GM18909 (cell line): ENCODE measurements around the gene CAD.
"Not testable (repeated sequence)": the region's sequence is repeated elsewhere in the genome, so short reads cannot be mapped to it uniquely, and the experiment has no call there.

Experiments
- ATAC-seq: cut with Tn5 transposase; IDR thresholded peaks from one replicate; pipeline ENCODE4 v1.9.1; 2021; ENCODE audit warnings: mild to moderate bottlenecking; ENCODE audit not compliant: unreplicated experiment, poor library complexity

The CAD gene

DNA sequence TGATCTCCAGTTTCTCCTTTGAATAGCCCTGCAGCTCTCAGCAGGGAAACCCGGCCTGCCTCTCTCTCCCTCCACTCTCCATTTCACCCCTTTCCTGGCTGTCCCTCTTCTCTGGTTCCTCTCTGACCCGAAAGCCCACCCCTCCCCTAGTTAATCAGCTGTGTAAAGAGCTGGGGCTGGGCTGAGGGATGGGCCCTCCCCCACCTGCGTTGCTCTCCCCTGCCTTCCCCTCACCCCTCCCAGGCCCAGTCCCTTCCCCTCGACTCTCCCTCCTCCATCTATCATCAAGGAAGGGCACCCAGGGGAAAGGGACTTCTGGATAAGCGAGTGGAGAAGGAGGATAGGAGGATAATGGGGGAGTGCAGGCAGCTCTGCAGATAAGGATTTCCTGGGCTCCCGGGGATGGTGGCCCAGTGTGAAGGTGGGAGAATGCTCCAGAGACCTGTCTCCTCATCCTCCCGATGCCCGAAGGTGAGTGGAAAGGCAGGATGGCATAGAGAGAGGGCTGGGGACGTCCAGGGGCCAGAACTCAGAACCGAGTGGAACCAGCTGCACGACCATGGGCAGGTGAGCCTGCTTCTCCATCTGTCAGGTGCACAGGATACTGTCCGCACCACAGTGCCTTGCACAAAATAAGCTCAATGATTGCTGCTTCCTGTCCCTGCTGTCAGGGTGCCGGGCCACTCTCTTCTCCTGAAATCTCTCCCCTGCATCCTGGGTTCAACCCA lies 33.6 kb downstream of the CAD start:
- ATAC-seq, result no peak

DNA sequence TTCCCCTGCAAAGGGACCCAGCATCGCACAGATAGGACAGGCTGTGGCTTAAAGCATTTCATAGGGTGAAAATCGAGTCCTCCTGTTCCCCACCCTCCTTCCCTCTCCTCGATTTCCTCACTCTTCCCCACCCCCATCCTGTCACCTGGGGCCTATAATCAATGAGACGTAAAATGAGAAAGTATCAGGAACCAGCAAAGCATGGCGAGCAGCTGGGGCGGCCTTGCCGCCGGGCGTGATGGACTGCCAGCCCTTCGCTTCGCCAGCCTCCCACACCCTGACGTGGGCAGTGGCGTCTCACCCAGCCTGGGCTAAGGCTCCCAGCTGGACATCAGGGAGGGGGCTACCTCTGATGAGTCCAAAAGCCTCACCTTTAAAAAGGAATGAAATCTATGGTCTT lies 34.6 kb downstream of the CAD start:
- no peak for ATAC-seq

DNA sequence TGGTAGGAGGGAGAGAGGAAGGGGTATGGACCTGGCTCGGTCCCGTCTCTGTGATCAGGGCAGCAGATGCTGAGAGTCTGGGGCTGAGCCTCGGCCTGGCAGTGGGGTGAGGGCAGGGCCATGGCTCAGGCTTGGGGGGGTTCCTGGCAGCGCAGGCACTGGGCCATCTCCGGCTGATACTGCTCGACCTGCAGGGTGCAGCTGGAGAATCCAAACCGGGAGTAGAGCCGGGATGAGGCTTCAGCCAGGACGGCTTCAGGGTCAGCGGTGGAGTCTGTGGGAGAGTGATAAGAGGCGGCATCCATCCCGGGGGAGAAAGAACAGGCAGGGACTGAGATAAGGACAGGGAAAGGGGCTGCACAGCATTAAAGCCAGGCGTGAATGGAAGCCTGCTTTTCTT lies 38.0 kb downstream of the CAD start:
- no peak for ATAC-seq

- ATAC-seq, result no peak
These were observed 38.5 kb downstream of the CAD start for GRCh38 chr2:27255660-27256059.

GRCh38 chr2:27256855-27257454 lies 39.8 kb downstream of the CAD start:
- ATAC-seq, result no peak

DNA sequence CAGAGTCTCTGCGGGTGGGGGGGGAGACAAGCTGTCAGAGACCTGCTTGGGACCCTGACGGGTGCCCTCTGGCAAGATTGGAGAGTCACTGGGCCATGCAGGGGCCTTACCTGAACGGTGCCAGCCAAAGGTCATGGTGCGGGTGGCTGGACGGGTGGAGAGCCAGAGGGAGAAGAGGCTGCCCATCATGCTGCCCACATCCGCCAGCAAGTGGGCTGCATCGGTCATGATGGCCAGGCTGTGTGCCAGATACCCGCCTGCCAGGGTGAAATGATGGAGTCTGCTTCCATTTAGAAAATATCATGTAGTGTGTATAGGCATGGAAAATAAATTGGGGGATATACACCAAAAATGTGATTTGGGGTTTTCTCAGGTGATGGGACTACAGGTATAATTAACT lies 40.9 kb downstream of the CAD start:
- no peak for ATAC-seq

DNA sequence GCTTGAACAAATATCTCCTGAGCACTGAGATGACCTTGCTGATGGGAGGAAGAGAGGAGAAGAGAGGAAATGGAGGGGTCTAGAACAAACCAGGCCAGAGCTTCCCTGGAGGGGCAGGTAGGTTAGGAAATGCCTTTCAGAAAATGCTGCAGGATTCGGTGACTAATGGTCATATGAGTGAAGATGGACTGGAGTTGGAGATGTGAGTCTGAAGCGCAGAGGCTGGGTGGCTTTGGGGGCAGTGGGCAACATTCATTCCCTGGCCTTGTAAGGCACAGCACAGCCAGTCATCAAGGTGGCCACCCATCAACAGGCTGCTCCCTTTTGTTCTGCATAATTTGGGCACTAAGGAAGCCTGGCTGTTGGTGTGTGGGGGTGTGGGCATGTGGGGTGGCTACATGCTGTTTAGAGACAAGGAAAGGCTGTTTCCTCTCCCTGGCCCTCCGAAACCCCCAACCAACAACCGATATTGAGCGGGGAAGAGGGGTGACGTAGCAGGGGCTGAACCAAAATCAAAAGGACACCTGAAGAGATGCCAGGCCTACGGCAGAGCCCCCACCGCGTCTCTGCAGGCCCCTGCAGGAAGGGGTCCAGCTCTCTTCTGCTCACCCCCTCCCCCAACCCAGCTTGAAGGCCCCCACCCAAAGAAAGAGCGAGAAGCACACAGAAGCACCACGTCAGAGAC lies 44.2 kb downstream of the CAD start:
- no peak for ATAC-seq

- no peak for ATAC-seq
These were observed 44.7 kb downstream of the CAD start for GRCh38 chr2:27261926-27262298.

DNA sequence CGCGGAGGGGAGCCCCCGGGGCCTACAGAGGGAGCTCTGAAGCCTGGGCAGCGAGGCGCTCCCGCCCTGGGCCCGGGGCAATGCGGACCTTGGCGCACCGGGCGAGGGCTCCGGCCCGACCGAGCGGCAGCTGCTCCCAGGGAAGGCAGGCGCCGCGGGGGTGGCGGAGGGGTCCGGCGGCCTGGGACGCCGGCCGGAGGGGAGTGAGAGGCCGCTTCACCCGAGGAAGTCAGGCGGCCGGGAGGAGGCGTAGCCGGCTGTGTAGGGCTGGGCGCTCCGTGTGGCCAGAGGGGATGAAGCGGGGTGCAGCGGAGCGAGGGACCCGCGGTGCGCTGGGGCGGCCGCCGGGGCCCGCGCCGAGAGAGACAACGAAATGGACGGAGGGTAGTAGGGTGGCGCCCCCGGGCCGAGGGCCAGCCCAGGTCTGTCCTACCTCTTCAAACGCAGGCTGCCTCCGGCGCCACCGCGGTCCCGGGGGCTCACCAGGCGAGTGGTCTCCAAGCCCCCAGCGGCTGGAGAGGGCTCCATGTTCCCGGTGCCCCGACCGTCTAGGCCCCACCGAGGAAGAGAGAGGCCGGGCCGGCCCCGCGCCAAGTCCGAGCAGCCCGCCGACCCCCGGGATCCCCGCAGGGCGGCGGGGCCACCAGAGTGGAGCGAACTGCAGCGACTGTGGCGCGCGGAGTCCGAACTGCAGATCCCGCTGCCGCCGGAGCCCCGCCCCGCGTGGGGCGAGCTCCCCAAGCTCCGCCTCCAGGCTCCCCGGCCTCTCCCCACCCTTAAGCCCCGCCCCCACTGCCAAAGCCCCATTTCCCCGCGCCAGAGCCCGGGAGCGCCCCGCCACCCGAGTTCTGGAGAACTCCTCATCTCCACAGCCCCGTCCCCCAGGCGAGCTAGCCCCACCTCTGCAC lies 45.5 kb downstream of the CAD start, which contains the start of gene SLC30A3:
TSS of gene SLC30A3 (minus strand) at position 669 of the 908 bp plus-strand sequence. CDS start at position 528, 141 bp downstream.
- no peak for ATAC-seq

DNA sequence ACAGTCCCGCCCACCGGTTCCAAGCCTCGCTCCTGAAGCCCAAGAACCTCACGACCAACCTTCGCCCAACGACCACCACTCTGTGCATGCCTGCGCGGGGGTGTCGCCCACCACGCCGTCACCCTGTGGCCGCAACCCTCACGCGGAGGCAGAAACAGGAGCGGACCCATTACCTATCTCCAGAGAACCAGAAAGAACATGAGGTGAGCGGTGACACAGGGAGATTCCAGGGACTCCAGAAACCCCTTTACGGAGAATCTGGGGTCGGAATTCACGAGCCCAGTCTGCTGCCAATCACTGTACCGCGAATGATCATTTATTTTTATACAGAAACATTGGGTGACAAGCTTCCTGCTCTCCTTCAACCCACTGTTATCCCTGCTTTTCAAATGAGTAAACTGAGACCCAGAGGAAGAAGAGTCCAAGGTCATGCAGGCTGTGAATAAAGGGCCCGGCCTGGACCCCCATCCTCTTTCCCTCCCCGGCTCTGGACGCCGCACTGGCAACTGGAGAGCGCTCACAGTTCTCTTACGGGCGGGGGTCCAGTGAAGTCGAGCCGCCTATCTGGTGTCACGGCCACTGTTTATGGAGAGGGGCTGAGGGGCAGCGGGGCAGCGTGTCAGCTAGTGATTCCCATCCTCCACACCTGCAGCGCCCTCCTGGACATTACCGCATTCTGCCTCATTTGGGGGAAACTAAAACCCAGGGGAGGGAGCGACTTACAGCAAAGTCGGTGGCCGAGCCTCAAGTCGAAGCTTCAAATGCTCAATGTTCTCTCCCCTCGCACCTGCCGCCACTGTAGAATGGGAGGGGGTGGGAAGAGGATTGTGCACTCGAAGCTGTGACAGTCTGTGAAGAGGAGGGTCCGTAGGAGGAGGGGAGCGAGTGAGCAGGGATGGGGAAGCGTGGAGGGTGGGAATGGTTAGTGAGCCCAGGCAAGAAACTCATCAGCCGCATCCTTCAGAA lies 46.4 kb downstream of the CAD start:
- ATAC-seq, result no peak

- ATAC-seq, result no peak
These were observed 47.1 kb downstream of the CAD start for GRCh38 chr2:27264253-27264752.

GRCh38 chr2:27264753-27265535 lies 47.8 kb downstream of the CAD start:
- ATAC-seq, result no peak

DNA sequence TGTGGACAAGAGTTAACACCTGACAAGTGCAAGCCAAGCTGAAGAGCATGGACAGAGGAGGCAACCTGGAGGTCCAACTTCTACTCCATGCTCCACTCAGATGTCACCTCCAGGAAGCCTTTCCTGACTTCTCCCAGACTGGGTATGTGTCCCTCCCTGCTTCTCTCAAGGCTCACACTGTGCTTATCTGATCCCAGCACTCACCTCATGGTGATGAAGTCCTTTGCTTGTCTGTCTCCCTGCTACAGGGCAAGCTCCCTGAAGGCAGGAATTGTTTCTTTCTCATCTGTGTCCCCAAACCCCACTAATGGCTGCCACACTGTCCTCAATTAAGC lies 48.3 kb downstream of the CAD start:
- no peak for ATAC-seq

DNA sequence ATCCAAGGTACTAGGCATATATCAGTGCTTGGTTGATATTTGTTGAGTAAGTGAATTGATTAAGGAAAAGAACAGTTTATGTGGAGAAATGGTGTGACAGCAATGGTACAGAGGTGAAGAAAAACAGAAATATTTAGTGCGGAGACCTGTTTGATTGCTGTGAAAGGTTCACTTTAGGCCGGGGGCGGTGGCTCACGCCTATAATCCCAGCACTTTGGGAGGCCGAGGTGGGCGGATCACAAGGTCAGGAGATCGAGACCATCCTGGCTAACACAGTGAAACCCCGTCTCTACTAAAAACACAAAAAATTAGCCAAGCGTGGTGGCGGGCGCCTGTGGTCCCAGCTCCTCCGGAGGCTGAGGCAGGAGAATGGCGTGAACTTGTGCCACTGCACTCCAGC lies 51.1 kb downstream of the CAD start:
- not testable (repeated sequence) for ATAC-seq

- no peak for ATAC-seq
These were observed 53.0 kb downstream of the CAD start for GRCh38 chr2:27270131-27270530.

DNA sequence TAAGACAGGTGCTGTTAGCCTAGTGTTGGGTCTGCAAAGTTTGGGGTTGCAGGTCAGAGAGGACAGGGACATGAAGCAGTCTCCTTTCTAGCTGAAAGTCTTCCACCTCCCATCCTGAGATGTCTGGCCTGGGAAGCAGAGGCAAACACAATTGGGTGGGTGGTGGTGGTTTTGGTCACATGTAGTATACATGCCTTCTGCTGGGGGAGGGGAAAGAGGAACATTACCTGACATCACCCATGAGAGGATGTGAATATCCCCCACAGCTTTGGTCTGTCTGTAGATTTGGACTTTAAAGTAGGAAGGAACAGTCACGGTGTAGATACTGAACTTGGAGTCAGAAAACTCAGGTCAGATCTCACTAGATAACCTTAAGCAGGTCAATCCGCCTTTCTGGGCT lies 53.5 kb downstream of the CAD start:
- ATAC-seq, result no peak

DNA sequence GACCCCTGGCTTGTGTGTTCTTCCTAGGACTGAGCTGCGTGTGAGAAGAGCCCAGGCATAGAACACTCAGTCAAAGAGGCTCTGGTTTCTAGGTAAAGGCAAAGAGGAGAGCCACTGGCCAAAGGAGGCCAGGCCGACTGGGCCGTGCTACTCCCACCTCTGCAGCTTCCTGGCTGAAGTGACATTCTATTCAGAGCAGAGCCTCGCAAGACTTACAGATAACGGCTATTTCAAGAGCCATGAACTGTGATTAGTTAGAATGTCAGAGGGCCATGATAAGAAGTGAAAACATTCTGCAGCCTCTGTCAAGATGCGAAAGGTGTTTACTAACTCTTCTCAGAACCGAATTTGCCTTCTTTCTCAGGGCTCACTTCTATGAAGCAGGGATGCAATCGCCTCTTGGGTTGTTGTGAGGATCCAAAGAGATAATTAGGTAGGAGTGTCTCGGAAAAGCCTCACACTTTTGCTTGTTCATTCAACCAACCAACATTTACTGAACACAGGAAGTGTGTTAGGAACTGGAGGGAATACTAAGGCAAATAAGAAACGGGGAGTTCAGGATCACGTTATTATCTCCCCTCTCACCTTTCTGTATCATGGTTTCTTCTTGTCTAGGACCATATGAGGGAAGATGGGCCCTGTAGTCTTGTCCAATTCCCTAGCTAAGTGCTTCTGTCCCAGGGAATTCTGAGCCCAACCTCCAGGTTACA lies 54.6 kb downstream of the CAD start:
- no peak for ATAC-seq
